ENCODE measurements around the gene LPIN1. TPM values are rescaled to one million over a fixed set of nuclear protein-coding genes. Genes with fewer than 3 reads are reported as not detected.
"Not testable (repeated sequence)": the region's sequence is repeated elsewhere in the genome, so short reads cannot be mapped to it uniquely, and the experiment has no call there.

Gene LPIN1
- total RNA-seq, 2 donors from 2014 or later = 59.0 to 69.2 TPM

DNA sequence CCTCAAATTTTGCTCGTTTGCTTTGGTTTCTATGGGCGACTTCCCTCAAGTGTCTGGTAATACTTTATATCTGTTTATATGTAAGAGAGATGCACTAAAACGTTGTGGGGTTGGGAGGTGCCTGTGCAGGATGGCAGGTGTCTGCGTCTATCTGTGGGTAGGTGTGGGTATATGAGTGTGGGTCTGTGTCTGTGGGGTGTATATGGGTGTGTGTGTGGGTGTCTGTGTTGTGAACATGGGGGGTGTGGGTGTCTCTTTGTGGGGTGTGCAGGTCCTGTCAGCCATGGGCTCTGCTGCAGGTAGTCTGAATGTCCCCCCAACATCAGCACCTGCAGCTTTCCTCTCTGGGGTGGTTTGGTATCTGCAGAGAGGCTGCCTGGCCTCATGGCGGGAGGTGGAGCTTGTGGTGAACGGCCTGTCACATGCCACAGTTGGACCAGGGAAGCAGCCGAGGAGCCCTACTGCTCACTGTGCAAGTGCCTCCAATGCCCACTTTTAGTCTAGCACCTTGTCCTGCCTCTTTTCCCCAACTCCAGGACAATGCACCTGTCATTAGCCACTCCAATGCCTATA lies 90.3 kb downstream of the LPIN1 start:
- peaks cover 26% of the 10 kb centered on the region for H3K27me3 Mint-ChIP-seq
- no peak overlapping the region for H3K27ac Mint-ChIP-seq
- no peak for ATAC-seq (replicated peaks)

GRCh38 chr2:11837875-11838734 lies 91.7 kb downstream of the LPIN1 start:
- Mint-ChIP-seq H3K27me3 (peaks cover 26% of the 10 kb centered on the region), H3K36me3 (ENCODE audit: low read depth) (no peaks in the 10 kb centered on the region), H3K9me3 (peaks cover 5% of the 10 kb centered on the region)

More for the DNA sequence above, 90.3 kb downstream of the LPIN1 start:
- Mint-ChIP-seq H3K4me1 (no peaks in the 10 kb centered on the region), H3K9me3 (peaks cover 5% of the 10 kb centered on the region), H3K36me3 (ENCODE audit: low read depth) (no peaks in the 10 kb centered on the region), H3K4me3 (no peak overlapping the region)

GRCh38 chr2:11839916-11840315 lies 93.5 kb downstream of the LPIN1 start:
- Mint-ChIP-seq H3K27ac (no peak overlapping the region), H3K4me3 (no peak overlapping the region), H3K27me3 (peaks cover 23% of the 10 kb centered on the region), H3K4me1 (no peaks in the 10 kb centered on the region), H3K36me3 (ENCODE audit: low read depth) (no peaks in the 10 kb centered on the region), H3K9me3 (no peaks in the 10 kb centered on the region)
- ATAC-seq (replicated peaks) = no peak

More at GRCh38 chr2:11837875-11838734, 91.7 kb downstream of the LPIN1 start:
- Mint-ChIP-seq H3K4me3 (no peak overlapping the region), H3K27ac (no peak overlapping the region), H3K4me1 (no peaks in the 10 kb centered on the region)
- ATAC-seq (replicated peaks) = no peak

- Mint-ChIP-seq H3K9me3 (no peaks in the 10 kb centered on the region), H3K27ac (no peak overlapping the region), H3K27me3 (peaks cover 14% of the 10 kb centered on the region), H3K4me1 (no peaks in the 10 kb centered on the region), H3K4me3 (no peak overlapping the region), H3K36me3 (ENCODE audit: low read depth) (no peaks in the 10 kb centered on the region)
- ATAC-seq (replicated peaks) = no peak
Observed at GRCh38 chr2:11842336-11842735, 95.9 kb downstream of the LPIN1 start.

- not testable (repeated sequence) for ATAC-seq (replicated peaks); H3K36me3 Mint-ChIP-seq (ENCODE audit: low read depth); H3K27me3 Mint-ChIP-seq; H3K4me1 Mint-ChIP-seq; H3K9me3 Mint-ChIP-seq; H3K4me3 Mint-ChIP-seq; H3K27ac Mint-ChIP-seq
Observed at GRCh38 chr2:11844798-11845197, 98.4 kb downstream of the LPIN1 start.

GRCh38 chr2:11847935-11848334 lies 101.5 kb downstream of the LPIN1 start:
- H3K27me3 Mint-ChIP-seq; H3K36me3 Mint-ChIP-seq (ENCODE audit: low read depth); ATAC-seq (replicated peaks); H3K4me3 Mint-ChIP-seq; H3K9me3 Mint-ChIP-seq; H3K4me1 Mint-ChIP-seq; H3K27ac Mint-ChIP-seq: not testable (repeated sequence)

GRCh38 chr2:11850082-11850481 lies 103.7 kb downstream of the LPIN1 start:
- no peak for ATAC-seq (replicated peaks)
- peaks cover 8% of the 10 kb centered on the region for H3K27me3 Mint-ChIP-seq
- no peak overlapping the region for H3K4me3 Mint-ChIP-seq

GRCh38 chr2:11852526-11853196 lies 106.2 kb downstream of the LPIN1 start:
- H3K27ac Mint-ChIP-seq = no peak overlapping the region
- H3K27me3 Mint-ChIP-seq = peaks cover 8% of the 10 kb centered on the region
- no peaks in the 10 kb centered on the region for H3K4me1 Mint-ChIP-seq
- no peaks in the 10 kb centered on the region for H3K36me3 Mint-ChIP-seq (ENCODE audit: low read depth)
- no peak for ATAC-seq (replicated peaks)
- peaks cover 4% of the 10 kb centered on the region for H3K9me3 Mint-ChIP-seq
- H3K4me3 Mint-ChIP-seq = no peak overlapping the region

More at GRCh38 chr2:11850082-11850481, 103.7 kb downstream of the LPIN1 start:
- Mint-ChIP-seq H3K4me1 (no peaks in the 10 kb centered on the region), H3K27ac (no peak overlapping the region), H3K9me3 (peaks cover 7% of the 10 kb centered on the region), H3K36me3 (ENCODE audit: low read depth) (no peaks in the 10 kb centered on the region)

DNA sequence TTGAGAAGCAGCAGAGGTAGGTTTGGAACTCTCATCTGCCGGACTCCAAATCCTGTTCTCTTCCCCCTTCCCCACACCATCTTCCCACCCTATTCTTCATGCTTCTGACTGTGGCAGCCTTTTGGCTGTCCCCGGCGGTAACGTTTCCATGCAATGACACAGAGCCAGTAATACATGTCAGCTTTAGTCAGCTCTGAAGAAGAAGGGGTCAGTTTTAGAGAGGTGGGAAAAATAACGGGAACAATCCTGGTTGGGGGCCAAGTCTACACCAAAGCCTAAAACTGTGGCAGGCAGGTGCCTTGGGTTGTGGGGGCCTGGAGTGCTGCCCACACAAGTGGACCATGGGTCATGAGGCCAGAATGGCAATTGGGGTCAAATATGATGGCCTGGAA lies 106.8 kb downstream of the LPIN1 start:
- H3K9me3 Mint-ChIP-seq = no peaks in the 10 kb centered on the region
- H3K4me1 Mint-ChIP-seq = no peaks in the 10 kb centered on the region
- ATAC-seq (replicated peaks) = no peak
- H3K27me3 Mint-ChIP-seq = peaks cover 4% of the 10 kb centered on the region
- H3K36me3 Mint-ChIP-seq (ENCODE audit: low read depth) = no peaks in the 10 kb centered on the region
- H3K4me3 Mint-ChIP-seq = no peak overlapping the region
- H3K27ac Mint-ChIP-seq = no peak overlapping the region

- no peaks in the 10 kb centered on the region for H3K9me3 Mint-ChIP-seq
- no peak for ATAC-seq (replicated peaks)
- no peak overlapping the region for H3K4me3 Mint-ChIP-seq
- no peaks in the 10 kb centered on the region for H3K36me3 Mint-ChIP-seq (ENCODE audit: low read depth)
- no peaks in the 10 kb centered on the region for H3K4me1 Mint-ChIP-seq
- peaks cover 4% of the 10 kb centered on the region for H3K27me3 Mint-ChIP-seq
- H3K27ac Mint-ChIP-seq = no peak overlapping the region
Observed at GRCh38 chr2:11855064-11855760, 108.8 kb downstream of the LPIN1 start.

DNA sequence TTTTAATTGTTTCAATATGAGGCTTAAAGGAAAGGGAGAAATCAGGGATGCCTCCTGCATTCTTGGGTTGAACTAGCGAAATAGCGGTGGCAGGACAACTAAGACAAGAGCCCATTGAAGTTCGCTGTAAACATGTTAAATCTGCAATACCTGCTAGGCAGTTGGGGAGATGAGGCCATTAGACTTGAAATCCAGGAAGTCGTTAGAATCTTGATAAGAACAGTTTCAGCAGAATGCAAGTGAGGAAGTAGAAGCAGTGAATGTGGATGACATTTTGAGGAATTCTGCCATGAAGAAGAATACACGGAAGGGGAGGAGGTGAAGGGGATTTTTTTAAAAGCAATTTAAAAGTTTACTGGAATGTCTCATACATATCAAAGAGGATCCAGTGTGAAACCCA lies 109.7 kb downstream of the LPIN1 start:
- H3K27me3 Mint-ChIP-seq = peaks cover 4% of the 10 kb centered on the region
- H3K9me3 Mint-ChIP-seq = no peaks in the 10 kb centered on the region
- H3K36me3 Mint-ChIP-seq (ENCODE audit: low read depth) = no peaks in the 10 kb centered on the region
- no peaks in the 10 kb centered on the region for H3K4me1 Mint-ChIP-seq
- H3K4me3 Mint-ChIP-seq = no peak overlapping the region
- ATAC-seq (replicated peaks) = no peak
- H3K27ac Mint-ChIP-seq = no peak overlapping the region

DNA sequence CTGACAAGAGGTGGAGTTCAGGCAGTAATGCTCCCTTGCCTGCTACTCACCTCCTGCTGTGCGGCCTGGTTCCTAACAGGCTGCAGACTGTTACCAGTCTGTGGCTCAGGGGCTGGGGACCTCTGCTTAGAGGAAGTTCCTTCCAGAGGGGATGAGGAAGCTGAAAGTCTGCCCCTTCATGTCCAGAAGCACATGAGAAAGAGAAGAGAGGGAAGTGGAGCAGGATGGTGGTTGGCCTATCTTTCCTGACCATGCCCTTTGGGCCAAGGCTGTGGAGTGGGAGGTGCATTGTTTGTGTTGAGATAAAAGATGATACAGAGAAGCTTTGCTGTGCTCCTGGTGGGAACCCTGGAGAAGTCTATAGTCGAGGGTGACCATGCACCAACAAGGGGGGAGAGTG lies 112.5 kb downstream of the LPIN1 start:
- H3K27me3 Mint-ChIP-seq = peaks cover 3% of the 10 kb centered on the region
- H3K4me1 Mint-ChIP-seq = peaks cover 12% of the 10 kb centered on the region
- H3K9me3 Mint-ChIP-seq = no peaks in the 10 kb centered on the region
- no peak for ATAC-seq (replicated peaks)
- H3K27ac Mint-ChIP-seq = no peak overlapping the region
- no peak overlapping the region for H3K4me3 Mint-ChIP-seq
- H3K36me3 Mint-ChIP-seq (ENCODE audit: low read depth) = no peaks in the 10 kb centered on the region

DNA sequence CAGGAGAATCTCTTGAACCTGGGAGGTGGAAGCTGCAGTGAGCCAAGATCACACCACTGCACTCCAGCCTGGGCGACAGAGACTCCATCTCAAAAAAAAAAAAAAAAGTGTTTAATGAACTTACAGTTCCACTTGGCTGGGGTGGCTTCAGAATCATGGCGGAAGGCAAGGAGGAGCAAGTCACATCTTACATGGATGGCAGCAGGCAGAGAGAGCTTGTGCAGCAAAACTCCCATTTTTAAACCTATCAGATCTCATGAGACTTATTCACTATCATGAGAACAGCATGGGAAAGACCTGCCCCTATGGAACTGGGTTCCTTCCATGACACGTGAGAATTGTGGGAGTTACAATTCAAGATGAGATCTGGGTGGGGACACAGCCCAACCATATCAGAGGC lies 113.5 kb downstream of the LPIN1 start:
- H3K36me3 Mint-ChIP-seq (ENCODE audit: low read depth); H3K4me3 Mint-ChIP-seq; H3K27me3 Mint-ChIP-seq; ATAC-seq (replicated peaks); H3K9me3 Mint-ChIP-seq; H3K27ac Mint-ChIP-seq: not testable (repeated sequence)
- H3K4me1 Mint-ChIP-seq = peaks cover 15% of the 10 kb centered on the region

DNA sequence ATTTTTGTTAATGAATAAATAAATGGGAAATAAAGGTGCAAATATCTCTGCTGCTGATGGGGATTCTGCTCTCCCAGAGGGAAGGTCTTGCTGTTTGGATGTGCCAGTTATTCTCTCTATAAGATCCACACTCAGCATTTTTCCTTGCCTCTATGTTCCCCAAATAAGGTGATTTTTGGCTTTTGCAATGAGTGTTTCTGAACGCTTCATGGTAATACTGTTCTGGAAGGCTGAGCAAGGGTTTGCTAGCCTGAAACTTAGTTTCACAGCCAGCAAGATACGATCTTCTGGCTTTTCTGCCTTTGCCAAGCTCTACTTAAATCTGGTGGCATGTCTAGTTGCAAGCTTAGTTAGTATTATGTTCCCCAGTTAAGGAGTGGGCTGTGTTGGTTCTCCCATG lies 114.6 kb downstream of the LPIN1 start:
- no peak for ATAC-seq (replicated peaks)
- Mint-ChIP-seq H3K27ac (no peak overlapping the region), H3K4me3 (no peak overlapping the region), H3K4me1 (peaks cover 15% of the 10 kb centered on the region), H3K9me3 (no peaks in the 10 kb centered on the region), H3K27me3 (peaks cover 3% of the 10 kb centered on the region), H3K36me3 (ENCODE audit: low read depth) (no peaks in the 10 kb centered on the region)
